GM12865 (cell line): ENCODE measurements around the gene SLC35A1.
A peak's percentile ranks its signal among the peaks of the same experiment; 100 is the strongest.

Experiments used
- DNase-seq: peaks from one replicate; pipeline ENCODE4 v3.0.0; 2010; ENCODE audit warnings: low read depth
- H3K4me3 ChIP-seq: 2 replicates; pipeline ENCODE4 v1.5.1; 2011; ENCODE audit warnings: mild to moderate bottlenecking, low read depth, low read length, control low read depth
- TF ChIP-seq, protein P1 (sequence below): IDR thresholded peaks from 2 replicates; pipeline ENCODE4 v1.5.1; 2011; ENCODE audit warnings: low read length, control low read depth, low read depth, inconsistent platforms; ENCODE audit not compliant: insufficient read depth; ENCODE audit errors: missing control alignments

SLC35A1 gene

DNA sequence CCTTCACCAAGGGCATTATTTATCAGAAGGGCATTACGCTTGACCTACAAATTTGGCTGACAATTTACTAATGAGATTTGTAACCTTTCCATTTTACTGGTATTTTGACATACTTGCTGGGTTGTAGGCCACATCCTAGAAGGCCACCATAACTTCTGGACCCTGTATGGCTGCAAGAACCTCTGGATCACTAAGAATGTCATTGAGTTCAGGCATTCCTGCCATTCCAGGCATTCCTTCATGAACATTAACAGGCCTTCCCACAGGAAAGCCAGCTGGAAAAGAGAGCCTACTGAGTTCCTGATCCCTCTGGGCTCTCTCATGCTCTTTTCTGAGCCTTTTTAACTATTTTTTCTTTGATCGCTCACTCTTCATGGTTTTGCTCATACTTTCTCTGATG lies 28.4 kb upstream of the SLC35A1 start:
- no peak overlapping the region for H3K4me3 ChIP-seq
- DNase-seq: no peak
- TF ChIP-seq, protein P1, sequence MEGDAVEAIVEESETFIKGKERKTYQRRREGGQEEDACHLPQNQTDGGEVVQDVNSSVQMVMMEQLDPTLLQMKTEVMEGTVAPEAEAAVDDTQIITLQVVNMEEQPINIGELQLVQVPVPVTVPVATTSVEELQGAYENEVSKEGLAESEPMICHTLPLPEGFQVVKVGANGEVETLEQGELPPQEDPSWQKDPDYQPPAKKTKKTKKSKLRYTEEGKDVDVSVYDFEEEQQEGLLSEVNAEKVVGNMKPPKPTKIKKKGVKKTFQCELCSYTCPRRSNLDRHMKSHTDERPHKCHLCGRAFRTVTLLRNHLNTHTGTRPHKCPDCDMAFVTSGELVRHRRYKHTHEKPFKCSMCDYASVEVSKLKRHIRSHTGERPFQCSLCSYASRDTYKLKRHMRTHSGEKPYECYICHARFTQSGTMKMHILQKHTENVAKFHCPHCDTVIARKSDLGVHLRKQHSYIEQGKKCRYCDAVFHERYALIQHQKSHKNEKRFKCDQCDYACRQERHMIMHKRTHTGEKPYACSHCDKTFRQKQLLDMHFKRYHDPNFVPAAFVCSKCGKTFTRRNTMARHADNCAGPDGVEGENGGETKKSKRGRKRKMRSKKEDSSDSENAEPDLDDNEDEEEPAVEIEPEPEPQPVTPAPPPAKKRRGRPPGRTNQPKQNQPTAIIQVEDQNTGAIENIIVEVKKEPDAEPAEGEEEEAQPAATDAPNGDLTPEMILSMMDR: no peak

DNA sequence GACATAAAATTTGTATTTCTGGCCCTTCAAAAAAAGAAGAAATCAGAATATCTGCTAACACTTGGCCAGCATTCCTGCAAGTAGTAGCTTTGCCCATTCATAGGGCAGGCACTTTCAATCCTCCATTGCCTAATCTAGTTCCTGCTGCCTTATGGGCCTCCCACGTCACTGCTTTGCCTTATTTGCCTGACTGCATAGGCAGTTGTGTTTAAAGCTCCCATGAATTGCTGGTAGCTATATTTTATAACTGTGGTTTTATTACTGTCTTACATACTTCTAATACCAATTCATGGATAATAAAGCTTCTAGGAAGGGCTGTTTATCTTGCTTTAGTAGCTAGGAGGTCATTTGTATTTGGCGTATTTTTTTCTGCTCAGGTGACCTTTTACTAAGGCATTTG lies 7.7 kb upstream of the SLC35A1 start:
- no peak overlapping the region for H3K4me3 ChIP-seq
- no peak for DNase-seq
- TF ChIP-seq, protein P1: no peak

DNA sequence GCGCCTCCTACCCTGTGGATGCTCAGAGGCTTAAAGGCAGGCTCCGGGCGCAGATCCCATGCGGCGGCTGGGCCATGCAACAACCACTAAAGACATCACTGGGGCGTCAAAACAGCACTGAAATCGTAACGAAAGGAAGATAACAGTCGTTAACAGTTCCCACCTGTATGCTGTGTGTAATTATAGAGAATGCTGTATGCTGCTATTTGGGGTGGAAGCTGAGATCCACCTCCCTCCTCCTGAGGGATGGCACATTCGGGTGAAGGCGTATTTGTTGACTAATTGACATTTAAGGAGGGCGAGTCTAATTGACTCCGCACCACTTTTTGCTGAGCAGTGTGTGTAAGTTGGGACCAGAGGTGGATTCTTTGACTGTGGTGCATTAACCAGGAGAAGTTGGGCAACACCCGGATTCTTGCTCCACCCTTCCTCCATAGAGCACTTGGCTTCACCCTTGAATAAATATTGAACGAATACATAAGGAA lies 687 bp downstream of the SLC35A1 start:
- H3K4me3 ChIP-seq: peak overlapping the region; percentile 82
- peak; percentile 70 for DNase-seq
- TF ChIP-seq, protein P1: no peak

DNA sequence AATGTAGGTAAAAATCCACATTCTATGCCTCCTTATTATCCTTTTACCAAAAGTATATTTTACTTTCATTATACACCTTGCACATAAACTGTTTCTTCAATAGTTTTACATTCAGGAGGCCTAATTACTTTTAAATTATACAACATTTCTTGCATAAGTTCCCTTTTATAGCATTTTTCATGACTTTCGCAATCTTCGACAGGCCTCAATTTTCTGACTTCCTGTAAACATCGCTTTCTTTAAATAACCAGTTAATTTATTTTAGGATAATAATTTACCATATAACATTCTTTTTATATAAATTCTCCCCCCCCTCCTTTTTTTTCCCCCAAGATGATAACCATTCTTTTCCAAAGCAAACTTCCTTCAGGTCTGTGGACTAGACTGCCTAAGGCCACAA lies 9.2 kb downstream of the SLC35A1 start:
- DNase-seq: no peak
- H3K4me3 ChIP-seq: no peak overlapping the region
- TF ChIP-seq, protein P1: no peak

DNA sequence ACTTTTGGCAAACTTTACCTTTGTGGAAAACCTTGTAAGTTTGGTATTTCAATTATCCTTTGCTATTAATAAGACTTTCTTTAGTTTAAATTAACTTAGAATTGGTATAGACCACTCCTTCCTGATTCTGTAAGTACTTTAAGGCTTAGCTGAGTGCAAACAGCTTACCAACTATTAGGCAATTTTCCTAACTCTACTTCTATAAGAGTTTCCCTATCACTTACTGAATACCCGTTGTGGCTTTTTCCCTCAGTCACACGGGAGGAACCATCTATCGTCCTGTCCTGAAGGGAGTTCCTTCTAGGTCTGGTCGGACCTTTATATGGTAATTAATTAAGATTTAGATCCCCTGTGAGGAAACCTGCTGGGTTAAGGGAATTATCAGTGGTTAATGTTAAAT lies 9.6 kb downstream of the SLC35A1 start:
- no peak for DNase-seq
- no peak overlapping the region for H3K4me3 ChIP-seq
- TF ChIP-seq, protein P1: no peak

DNA sequence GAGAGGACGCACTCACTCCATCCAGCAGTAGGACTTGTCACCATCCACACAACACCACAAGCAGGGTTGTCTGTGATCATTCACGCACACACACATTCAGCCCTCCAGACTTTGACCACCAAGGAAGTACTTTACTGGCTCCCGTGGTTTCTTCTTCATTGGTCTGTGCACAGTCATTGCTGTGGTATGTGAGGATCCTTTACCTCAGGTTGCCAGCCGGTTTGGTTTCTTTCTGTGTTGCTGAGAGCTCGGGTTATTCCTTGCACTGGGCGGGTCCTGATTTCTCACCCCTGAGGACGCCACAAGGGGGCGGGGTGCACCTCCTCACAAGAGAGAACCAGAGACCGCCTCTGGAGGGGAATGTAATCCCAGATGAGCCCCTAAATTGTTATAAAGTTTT lies 11.2 kb downstream of the SLC35A1 start:
- no peak overlapping the region for H3K4me3 ChIP-seq

DNA sequence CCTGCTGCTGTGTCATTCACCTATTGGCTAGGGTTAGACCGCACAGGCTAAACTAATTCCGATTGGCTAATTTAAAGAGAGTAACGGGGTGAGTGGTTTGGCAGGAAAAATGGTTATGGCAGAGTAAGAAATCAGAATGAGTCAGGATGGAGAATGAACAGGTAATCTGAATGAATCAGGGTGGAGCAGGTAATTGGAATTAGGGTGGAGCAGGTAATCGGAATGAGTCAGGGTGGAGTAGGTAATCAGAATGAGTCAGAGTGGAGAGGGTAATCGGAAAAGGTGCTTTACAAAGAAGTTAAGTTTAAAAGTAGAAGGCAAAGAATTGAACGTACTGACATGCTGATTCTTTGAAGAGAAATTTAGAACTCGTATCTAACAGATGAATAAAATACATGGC lies 11.7 kb downstream of the SLC35A1 start:
- TF ChIP-seq, protein P1: no peak
- DNase-seq: no peak

More for the DNA sequence above, 11.2 kb downstream of the SLC35A1 start:
- TF ChIP-seq, protein P1: peak; percentile 14
- DNase-seq: peak; percentile 37

More for the DNA sequence above, 11.7 kb downstream of the SLC35A1 start:
- H3K4me3 ChIP-seq: no peak overlapping the region
